ENCODE results near the gene NFKB2.

DNA sequence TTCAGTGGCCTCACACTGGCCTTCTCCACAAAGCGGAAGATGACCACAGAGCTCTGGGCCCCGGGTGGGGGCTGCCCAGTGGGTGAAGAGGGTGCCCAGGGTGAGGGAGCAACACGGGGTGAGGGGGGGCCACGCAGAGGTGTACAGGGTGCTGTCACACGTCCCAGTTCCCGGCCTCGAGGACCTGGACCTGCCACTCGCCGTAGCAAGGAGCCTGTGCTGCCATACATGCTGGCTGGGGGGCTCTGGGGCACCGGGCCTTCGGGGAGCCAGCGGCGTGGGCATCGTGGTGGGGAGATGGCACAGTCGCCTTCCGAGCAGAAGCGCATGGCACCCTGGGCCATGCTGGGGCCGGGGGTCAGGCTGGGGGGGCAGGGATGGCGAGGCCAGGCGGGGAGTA lies 21.2 kb downstream of the NFKB2 start:
- TF ChIP-seq, protein P1, sequence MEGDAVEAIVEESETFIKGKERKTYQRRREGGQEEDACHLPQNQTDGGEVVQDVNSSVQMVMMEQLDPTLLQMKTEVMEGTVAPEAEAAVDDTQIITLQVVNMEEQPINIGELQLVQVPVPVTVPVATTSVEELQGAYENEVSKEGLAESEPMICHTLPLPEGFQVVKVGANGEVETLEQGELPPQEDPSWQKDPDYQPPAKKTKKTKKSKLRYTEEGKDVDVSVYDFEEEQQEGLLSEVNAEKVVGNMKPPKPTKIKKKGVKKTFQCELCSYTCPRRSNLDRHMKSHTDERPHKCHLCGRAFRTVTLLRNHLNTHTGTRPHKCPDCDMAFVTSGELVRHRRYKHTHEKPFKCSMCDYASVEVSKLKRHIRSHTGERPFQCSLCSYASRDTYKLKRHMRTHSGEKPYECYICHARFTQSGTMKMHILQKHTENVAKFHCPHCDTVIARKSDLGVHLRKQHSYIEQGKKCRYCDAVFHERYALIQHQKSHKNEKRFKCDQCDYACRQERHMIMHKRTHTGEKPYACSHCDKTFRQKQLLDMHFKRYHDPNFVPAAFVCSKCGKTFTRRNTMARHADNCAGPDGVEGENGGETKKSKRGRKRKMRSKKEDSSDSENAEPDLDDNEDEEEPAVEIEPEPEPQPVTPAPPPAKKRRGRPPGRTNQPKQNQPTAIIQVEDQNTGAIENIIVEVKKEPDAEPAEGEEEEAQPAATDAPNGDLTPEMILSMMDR (conservative IDR thresholded peaks at IDR 0.05 in 1 of 2, IDR thresholded peaks at IDR 0.05 in 1 of 2; ENCODE audit: low read depth in 1 of 2, low read length in 2 of 2), result no peak
- no peak for TF ChIP-seq EZH2 (IDR thresholded peaks at IDR 0.05; ENCODE audit: low read length, missing control alignments)

Data from fibroblast of lung (primary cell).